Femur (tissue), 1 donor: Measurements from ENCODE around the gene UQCC3.
"Not testable (repeated sequence)": the region's sequence is repeated elsewhere in the genome, so short reads cannot be mapped to it uniquely, and the experiment has no call there.

Experiments used
- DNase-seq: peaks from one replicate; pipeline ENCODE4 v3.0.0-alpha.2; 2017

Gene UQCC3

GRCh38 chr11:62703921-62704320 lies 32.4 kb downstream of the UQCC3 start:
- not testable (repeated sequence) for DNase-seq

GRCh38 chr11:62705413-62705812 lies 33.9 kb downstream of the UQCC3 start:
- no peak for DNase-seq

- peak; percentile 97 for DNase-seq
These were observed 34.7 kb downstream of the UQCC3 start for GRCh38 chr11:62705880-62706849.

- no peak for DNase-seq
These were observed 35.4 kb downstream of the UQCC3 start for GRCh38 chr11:62706850-62707247.

GRCh38 chr11:62707277-62707861 lies 35.9 kb downstream of the UQCC3 start, which contains the start of the genes BSCL2 and GNG3:
Gene BSCL2, minus strand, starts transcription at chr11:62707424. Its CDS starts 229 bp downstream, at chr11:62707195.
Gene GNG3, plus strand, starts transcription at chr11:62707676. Its CDS starts 620 bp downstream, at chr11:62708296.
- DNase-seq, result peak; percentile 49

- peak; percentile 46 for DNase-seq
These were observed 36.9 kb downstream of the UQCC3 start for GRCh38 chr11:62708392-62708791.

GRCh38 chr11:62708793-62709192 lies 37.3 kb downstream of the UQCC3 start:
- DNase-seq, result peak; percentile 44

- peak; percentile 99 for DNase-seq
These were observed 38.0 kb downstream of the UQCC3 start for GRCh38 chr11:62709247-62710000.

- DNase-seq, result peak; percentile 47
These were observed 38.5 kb downstream of the UQCC3 start for GRCh38 chr11:62710001-62710345.

GRCh38 chr11:62712276-62712812 lies 40.9 kb downstream of the UQCC3 start:
- no peak for DNase-seq

- DNase-seq, result no peak
These were observed 41.4 kb downstream of the UQCC3 start for GRCh38 chr11:62712861-62713260.

- DNase-seq, result no peak
These were observed 41.9 kb downstream of the UQCC3 start for GRCh38 chr11:62713343-62713742.

- DNase-seq, result no peak
These were observed 44.0 kb downstream of the UQCC3 start for GRCh38 chr11:62715150-62716130.

GRCh38 chr11:62716206-62716605 lies 44.7 kb downstream of the UQCC3 start:
- no peak for DNase-seq

GRCh38 chr11:62716816-62717215 lies 45.3 kb downstream of the UQCC3 start:
- no peak for DNase-seq

- DNase-seq, result no peak
These were observed 48.0 kb downstream of the UQCC3 start for GRCh38 chr11:62719302-62719978.

GRCh38 chr11:62721994-62722393 lies 50.5 kb downstream of the UQCC3 start:
- DNase-seq, result no peak
